Kidney (tissue), 14 donors: ENCODE data around the gene CDK10. TPM values are rescaled to one million over a fixed set of nuclear protein-coding genes. Genes with fewer than 3 reads are reported as not detected.

Experiments
- DNase-seq, 5 donors: peaks; one replicate each; pipeline ENCODE4 v3.0.0-alpha.2; 2013 to 2020
- FAIRE-seq: peaks from 2 replicates; lab custom pipeline; 2012; peaks lifted over from hg19 to GRCh38; lab: Jason Lieb, UNC
- H3K27ac ChIP-seq, 2 donors: one replicate each; pipeline ENCODE4 v1.7.0; 2013; ENCODE audit warnings: low read depth in 2 of 2, low read length in 2 of 2, inconsistent platforms in 1 of 2
- H3K27me3 ChIP-seq: one replicate; pipeline ENCODE4 v1.7.1; 2013; ENCODE audit warnings: low read length, inconsistent platforms; ENCODE audit not compliant: control insufficient read depth, insufficient read depth
- H3K36me3 ChIP-seq, 3 donors: one replicate each; pipeline versions ENCODE4 v1.7.0 to v1.7.1; 2013; ENCODE audit warnings: low read length in 3 of 3, control low read depth in 1 of 3, inconsistent platforms in 1 of 3; ENCODE audit not compliant: insufficient read depth in 3 of 3, control insufficient read depth in 2 of 3
- H3K4me1 ChIP-seq, 3 donors: one replicate each; pipeline versions ENCODE4 v1.7.0 to v1.7.1; 2013; ENCODE audit warnings: low read length in 3 of 3, inconsistent platforms in 1 of 3, low read depth in 1 of 3; ENCODE audit not compliant: control insufficient read depth in 2 of 3, insufficient read depth in 2 of 3
- H3K4me3 ChIP-seq, 3 donors: one replicate each; pipeline versions ENCODE4 v1.7.0 to v1.8.1; 2013; ENCODE audit warnings: low read length in 3 of 3, control low read depth in 1 of 3, inconsistent platforms in 1 of 3
- H3K9ac ChIP-seq, 3 donors: one replicate each; pipeline versions ENCODE4 v1.7.0 to v1.7.1; 2013; ENCODE audit warnings: low read length in 3 of 3, control low read depth in 1 of 3, inconsistent platforms in 1 of 3
- H3K9me3 ChIP-seq, 3 donors: one replicate each; pipeline versions ENCODE4 v1.7.0 to v1.7.1; 2013; ENCODE audit warnings: low read length in 3 of 3, control low read depth in 1 of 3, inconsistent platforms in 1 of 3; ENCODE audit not compliant: control insufficient read depth in 2 of 3, insufficient read depth in 1 of 3
- intact Hi-C: fragments of 100-400 bp; cut with DNase I; formaldehyde crosslinking; loops from one replicate; pipeline ENCODE4 v1.11.1; 2022
- polyA plus RNA-seq: library from polyadenylated mRNA; stranded (reverse); fragments of 350-450 nt; fragmentation: Illumina TruSeq; extraction: RNeasy Lipid Tissue Mini Kit (QIAGEN cat#74804); gene quantifications from one replicate; pipeline ENCODE4 v1.2.3, GENCODE V29; 2014; ENCODE audit warnings: low read depth, low replicate concordance; ENCODE audit not compliant: insufficient read depth
- total RNA-seq: library from RNA; stranded (reverse); fragmentation: NEBNext Ultra II Directional; extraction: Animal tissue kit (Norgen Biotek cat#: 25700); gene quantifications from one replicate; pipeline ENCODE4 v1.2.1, GENCODE V29; 2021
- TF ChIP-seq, protein P1 (sequence below): IDR thresholded peaks from 3 replicates; pipeline ENCODE4 v1.5.1; 2012; ENCODE audit warnings: mild to moderate bottlenecking, moderate library complexity, borderline replicate concordance; ENCODE audit not compliant: insufficient read depth; ENCODE audit errors: extremely low read depth
- donor health status: control.
- donor health status: control.
- donor health status: control.
- donor health status: control.
- donor health status: control.
- donor health status: DM: yes; HTN: yes; CAD: no.
- donor health status: Normal renal cell carcinoma (clear cell type).

CDK10 gene
- total and polyA plus RNA-seq, 2 donors from 2014 or later, result 82.6 to 118 TPM

DNA sequence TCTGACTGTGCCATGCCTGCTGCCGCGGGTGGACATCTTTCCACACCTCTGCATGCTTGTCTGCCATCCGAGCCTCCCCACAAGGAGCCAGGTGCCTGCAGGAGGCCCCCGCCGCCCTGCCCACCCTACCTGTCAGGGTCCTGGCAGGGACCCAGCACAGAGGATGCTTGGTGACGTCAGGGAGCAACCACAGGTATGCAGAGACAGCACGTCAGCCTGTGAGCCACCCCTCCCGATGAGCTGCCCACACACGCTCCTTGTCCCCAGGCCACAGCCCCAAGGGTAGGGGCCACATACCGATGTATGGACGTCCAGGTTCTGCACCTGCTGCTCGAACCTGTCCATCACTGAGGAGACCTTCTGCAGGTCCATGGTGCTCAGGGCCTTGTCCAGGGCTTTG is 39.6 kb upstream of the CDK10 start:
- H3K9me3 ChIP-seq, result no peaks in the 10 kb centered on the region
- H3K27me3 ChIP-seq, result no peaks in the 10 kb centered on the region
- no peak overlapping the region for H3K4me3 ChIP-seq
- TF ChIP-seq, protein P1, sequence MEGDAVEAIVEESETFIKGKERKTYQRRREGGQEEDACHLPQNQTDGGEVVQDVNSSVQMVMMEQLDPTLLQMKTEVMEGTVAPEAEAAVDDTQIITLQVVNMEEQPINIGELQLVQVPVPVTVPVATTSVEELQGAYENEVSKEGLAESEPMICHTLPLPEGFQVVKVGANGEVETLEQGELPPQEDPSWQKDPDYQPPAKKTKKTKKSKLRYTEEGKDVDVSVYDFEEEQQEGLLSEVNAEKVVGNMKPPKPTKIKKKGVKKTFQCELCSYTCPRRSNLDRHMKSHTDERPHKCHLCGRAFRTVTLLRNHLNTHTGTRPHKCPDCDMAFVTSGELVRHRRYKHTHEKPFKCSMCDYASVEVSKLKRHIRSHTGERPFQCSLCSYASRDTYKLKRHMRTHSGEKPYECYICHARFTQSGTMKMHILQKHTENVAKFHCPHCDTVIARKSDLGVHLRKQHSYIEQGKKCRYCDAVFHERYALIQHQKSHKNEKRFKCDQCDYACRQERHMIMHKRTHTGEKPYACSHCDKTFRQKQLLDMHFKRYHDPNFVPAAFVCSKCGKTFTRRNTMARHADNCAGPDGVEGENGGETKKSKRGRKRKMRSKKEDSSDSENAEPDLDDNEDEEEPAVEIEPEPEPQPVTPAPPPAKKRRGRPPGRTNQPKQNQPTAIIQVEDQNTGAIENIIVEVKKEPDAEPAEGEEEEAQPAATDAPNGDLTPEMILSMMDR, result no peak
- DNase-seq (no peak), FAIRE-seq (no peak)
- no peak overlapping the region for H3K9ac ChIP-seq
- peaks cover 2 to 14% (median 12%) of the 10 kb centered on the region in 3 donors for H3K36me3 ChIP-seq
- intact Hi-C loops, result loop anchor here (10.0 kb wide), 1 partner anchor 72 kb away; the partner anchor contains the start of gene CPNE7
- no peak overlapping the region for H3K27ac ChIP-seq
- H3K4me1 ChIP-seq, result no peaks in the 10 kb centered on the region

DNA sequence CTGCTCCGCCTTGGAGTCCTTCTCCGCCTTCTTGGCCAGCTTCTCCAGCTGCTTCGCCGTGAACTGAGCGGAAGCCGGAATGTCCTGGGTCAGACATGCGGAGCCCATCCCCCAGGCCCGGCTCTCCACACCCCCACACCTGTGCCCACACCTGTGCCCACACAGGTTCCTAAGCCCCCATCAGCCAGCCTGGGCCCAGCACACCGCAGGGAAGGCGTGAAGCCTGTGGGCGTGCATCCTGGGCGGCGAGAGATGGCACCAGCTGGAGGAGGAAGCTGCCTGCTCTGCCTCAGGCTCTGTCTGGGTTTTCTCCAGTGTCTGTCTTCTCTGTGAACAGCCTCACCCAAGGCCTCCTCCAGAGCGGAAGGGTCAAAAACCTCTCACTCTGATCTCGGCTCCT is 34.9 kb upstream of the CDK10 start:
- TF ChIP-seq, protein P1, result no peak
- Histone ChIP-seq H3K9me3 (no peaks in the 10 kb centered on the region), H3K36me3 (peaks cover 2 to 7% (median 3%) of the 10 kb centered on the region in 3 donors), H3K9ac (no peak overlapping the region), H3K27me3 (no peaks in the 10 kb centered on the region), H3K27ac (no peak overlapping the region), H3K4me1 (peaks cover 0 to 4% (median 0%) of the 10 kb centered on the region in 3 donors), H3K4me3 (no peak overlapping the region)
- intact Hi-C loops, result no loop called here
- no peak for DNase-seq
- FAIRE-seq, result no peak

DNA sequence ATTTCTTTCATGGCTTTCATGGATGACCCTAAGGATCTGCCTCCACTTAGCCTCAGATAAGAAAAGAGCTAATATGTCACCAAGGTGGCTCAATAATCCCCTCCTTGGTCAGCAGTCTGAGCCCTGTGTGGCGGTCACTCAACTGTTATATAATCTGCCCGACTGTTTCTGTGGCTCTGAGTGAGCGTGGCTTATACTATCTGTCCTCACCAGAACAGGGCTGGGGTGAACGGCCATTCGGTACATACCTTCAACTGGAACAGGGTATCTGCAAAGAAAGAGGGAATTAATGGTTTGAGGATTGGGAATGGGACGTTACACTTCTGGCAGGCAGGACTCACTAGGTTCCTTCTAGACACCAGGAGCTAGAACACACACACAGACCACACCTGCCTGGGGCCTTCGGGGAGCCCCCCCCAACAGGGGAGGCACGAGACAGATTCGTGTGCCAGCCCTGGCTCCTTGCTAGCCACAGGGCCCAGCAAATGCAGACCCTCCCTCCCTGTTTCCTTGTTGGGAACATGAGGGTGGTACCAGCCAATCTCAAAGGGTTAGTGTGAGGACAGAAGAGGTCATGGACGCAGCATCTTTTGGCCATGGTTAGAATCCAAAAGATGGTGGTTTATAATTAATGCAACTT is 32.7 kb upstream of the CDK10 start:
- Histone ChIP-seq H3K9me3 (no peaks in the 10 kb centered on the region), H3K4me1 (peaks cover 0 to 13% (median 5%) of the 10 kb centered on the region in 3 donors), H3K36me3 (peaks cover 0 to 3% (median 3%) of the 10 kb centered on the region in 3 donors), H3K27me3 (no peaks in the 10 kb centered on the region), H3K9ac (no peak overlapping the region), H3K27ac (no peak overlapping the region), H3K4me3 (no peak overlapping the region)
- intact Hi-C loops, result no loop called here
- FAIRE-seq, result no peak
- DNase-seq, result no peak
- TF ChIP-seq, protein P1, result no peak
